ENCODE results near the gene CCNL2.

Gene CCNL2

GRCh38 chr1:1428174-1428573 is 29.0 kb upstream of the CCNL2 start:
- H3K36me3 ChIP-seq (ENCODE audit: insufficient read depth, low read length), result no peaks in the 10 kb centered on the region
- H3K27me3 ChIP-seq (ENCODE audit: insufficient read depth, low read length, poor library complexity, severe bottlenecking), result no peaks in the 10 kb centered on the region
- no peaks in the 10 kb centered on the region for H4K20me1 ChIP-seq (ENCODE audit: insufficient read depth, low read length, poor library complexity, severe bottlenecking)
- H3F3A ChIP-seq (ENCODE audit: low read depth), result no peaks in the 10 kb centered on the region
- no peaks in the 10 kb centered on the region for H3K9me2 ChIP-seq (replicated peaks; ENCODE audit: low read depth, low read length)
- no peak overlapping the region for H3K9ac ChIP-seq (ENCODE audit: low read depth, low read length, poor library complexity, severe bottlenecking)
- H3K4me1 ChIP-seq (ENCODE audit: insufficient read depth, low read length, poor library complexity, severe bottlenecking), result no peaks in the 10 kb centered on the region
- H3K4me2 ChIP-seq (ENCODE audit: low read depth, low read length, poor library complexity, severe bottlenecking), result no peak overlapping the region
- TF ChIP-seq, protein P1, sequence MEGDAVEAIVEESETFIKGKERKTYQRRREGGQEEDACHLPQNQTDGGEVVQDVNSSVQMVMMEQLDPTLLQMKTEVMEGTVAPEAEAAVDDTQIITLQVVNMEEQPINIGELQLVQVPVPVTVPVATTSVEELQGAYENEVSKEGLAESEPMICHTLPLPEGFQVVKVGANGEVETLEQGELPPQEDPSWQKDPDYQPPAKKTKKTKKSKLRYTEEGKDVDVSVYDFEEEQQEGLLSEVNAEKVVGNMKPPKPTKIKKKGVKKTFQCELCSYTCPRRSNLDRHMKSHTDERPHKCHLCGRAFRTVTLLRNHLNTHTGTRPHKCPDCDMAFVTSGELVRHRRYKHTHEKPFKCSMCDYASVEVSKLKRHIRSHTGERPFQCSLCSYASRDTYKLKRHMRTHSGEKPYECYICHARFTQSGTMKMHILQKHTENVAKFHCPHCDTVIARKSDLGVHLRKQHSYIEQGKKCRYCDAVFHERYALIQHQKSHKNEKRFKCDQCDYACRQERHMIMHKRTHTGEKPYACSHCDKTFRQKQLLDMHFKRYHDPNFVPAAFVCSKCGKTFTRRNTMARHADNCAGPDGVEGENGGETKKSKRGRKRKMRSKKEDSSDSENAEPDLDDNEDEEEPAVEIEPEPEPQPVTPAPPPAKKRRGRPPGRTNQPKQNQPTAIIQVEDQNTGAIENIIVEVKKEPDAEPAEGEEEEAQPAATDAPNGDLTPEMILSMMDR (conservative IDR thresholded peaks at IDR 0.05; ENCODE audit: low read length), result no peak
- TF ChIP-seq EZH2phosphoT487 (IDR thresholded peaks at IDR 0.05; ENCODE audit: borderline replicate concordance), result no peak
- H3K9me3 ChIP-seq (ENCODE audit: insufficient read depth, low read depth, low read length), result no peaks in the 10 kb centered on the region
- no peak overlapping the region for H3K4me3 ChIP-seq (ENCODE audit: low read length, poor library complexity, severe bottlenecking)
- no peaks in the 10 kb centered on the region for H3K79me2 ChIP-seq (ENCODE audit: insufficient read depth, low read length)
- H2AFZ ChIP-seq (ENCODE audit: low read length), result no peak overlapping the region

- no peaks in the 10 kb centered on the region for H3K36me3 ChIP-seq (ENCODE audit: insufficient read depth, low read length)
- H2AFZ ChIP-seq (ENCODE audit: low read length), result no peak overlapping the region
- no peaks in the 10 kb centered on the region for H4K20me1 ChIP-seq (ENCODE audit: insufficient read depth, low read length, poor library complexity, severe bottlenecking)
- no peaks in the 10 kb centered on the region for H3K27me3 ChIP-seq (ENCODE audit: insufficient read depth, low read length, poor library complexity, severe bottlenecking)
- H3K4me2 ChIP-seq (ENCODE audit: low read depth, low read length, poor library complexity, severe bottlenecking), result no peak overlapping the region
- H3K4me1 ChIP-seq (ENCODE audit: insufficient read depth, low read length, poor library complexity, severe bottlenecking), result peaks cover 4% of the 10 kb centered on the region
- no peaks in the 10 kb centered on the region for H3K9me2 ChIP-seq (replicated peaks; ENCODE audit: low read depth, low read length)
- H3K9ac ChIP-seq (ENCODE audit: low read depth, low read length, poor library complexity, severe bottlenecking), result no peak overlapping the region
- no peaks in the 10 kb centered on the region for H3K9me3 ChIP-seq (ENCODE audit: insufficient read depth, low read depth, low read length)
- H3K79me2 ChIP-seq (ENCODE audit: insufficient read depth, low read length), result no peaks in the 10 kb centered on the region
- no peak overlapping the region for H3K4me3 ChIP-seq (ENCODE audit: low read length, poor library complexity, severe bottlenecking)
- no peaks in the 10 kb centered on the region for H3F3A ChIP-seq (ENCODE audit: low read depth)
- no peak for TF ChIP-seq EZH2phosphoT487 (IDR thresholded peaks at IDR 0.05; ENCODE audit: borderline replicate concordance)
- TF ChIP-seq, protein P1 (conservative IDR thresholded peaks at IDR 0.05; ENCODE audit: low read length), result no peak
Observed at GRCh38 chr1:1427820-1428148, 28.6 kb upstream of the CCNL2 start.

DNA sequence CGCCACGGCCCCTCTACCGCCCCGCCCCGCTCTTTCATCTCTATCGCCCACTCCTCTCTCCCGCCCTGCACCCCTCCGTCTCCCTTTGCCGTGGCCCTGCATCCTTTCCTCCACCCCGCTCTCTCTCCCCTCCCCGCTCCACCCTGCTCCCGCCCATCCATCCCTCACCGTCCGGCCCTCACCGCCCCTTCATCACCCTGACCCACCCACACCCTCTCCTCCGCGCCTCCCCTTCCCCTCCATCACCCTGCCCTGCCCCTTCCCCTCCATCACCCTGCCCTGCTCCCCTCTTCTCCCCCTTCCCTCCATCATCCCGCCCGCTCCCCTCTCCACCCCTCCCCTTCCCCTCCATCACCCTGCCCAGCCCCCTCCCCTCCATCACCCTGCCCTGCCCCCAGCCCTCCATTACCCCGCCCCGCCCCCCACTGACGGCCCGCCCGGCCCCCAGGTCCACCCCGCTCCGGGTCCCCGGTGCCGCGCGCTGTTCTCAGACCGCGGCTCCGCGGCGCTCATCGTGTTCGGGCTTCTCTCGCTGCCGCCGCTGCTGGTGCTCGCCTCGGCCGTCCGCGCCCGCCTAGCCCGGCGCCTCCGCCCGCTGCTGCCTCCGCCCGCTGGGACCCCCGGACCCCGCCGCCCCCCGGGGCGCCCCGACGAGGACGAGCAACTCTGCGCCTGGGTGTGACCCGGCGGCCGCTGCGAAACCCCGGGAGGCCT is 28.1 kb upstream of the CCNL2 start:
- H3K9me3 ChIP-seq (ENCODE audit: insufficient read depth, low read depth, low read length), result no peaks in the 10 kb centered on the region
- TF ChIP-seq, protein P1 (conservative IDR thresholded peaks at IDR 0.05; ENCODE audit: low read length), result no peak
- no peak for TF ChIP-seq EZH2phosphoT487 (IDR thresholded peaks at IDR 0.05; ENCODE audit: borderline replicate concordance)
- H3K79me2 ChIP-seq (ENCODE audit: insufficient read depth, low read length), result no peaks in the 10 kb centered on the region
- no peaks in the 10 kb centered on the region for H3K9me2 ChIP-seq (replicated peaks; ENCODE audit: low read depth, low read length)
- H3K4me3 ChIP-seq (ENCODE audit: low read length, poor library complexity, severe bottlenecking), result no peak overlapping the region
- H3K36me3 ChIP-seq (ENCODE audit: insufficient read depth, low read length), result no peaks in the 10 kb centered on the region
- H3F3A ChIP-seq (ENCODE audit: low read depth), result no peaks in the 10 kb centered on the region
- no peak overlapping the region for H3K4me2 ChIP-seq (ENCODE audit: low read depth, low read length, poor library complexity, severe bottlenecking)
- H3K27me3 ChIP-seq (ENCODE audit: insufficient read depth, low read length, poor library complexity, severe bottlenecking), result no peaks in the 10 kb centered on the region
- no peak overlapping the region for H3K9ac ChIP-seq (ENCODE audit: low read depth, low read length, poor library complexity, severe bottlenecking)
- no peaks in the 10 kb centered on the region for H4K20me1 ChIP-seq (ENCODE audit: insufficient read depth, low read length, poor library complexity, severe bottlenecking)
- no peak overlapping the region for H2AFZ ChIP-seq (ENCODE audit: low read length)
- H3K4me1 ChIP-seq (ENCODE audit: insufficient read depth, low read length, poor library complexity, severe bottlenecking), result peaks cover 9% of the 10 kb centered on the region
